Neural progenitor cell (in vitro differentiated cells): Measurements from ENCODE around the gene RPAP3. TPM values are rescaled to one million over a fixed set of nuclear protein-coding genes. Genes with fewer than 3 reads are reported as not detected.

ENCODE experiments used
- DNase-seq: peaks from one replicate; pipeline ENCODE4 v3.0.0-alpha.2; 2016; ENCODE audit warnings: low spot score
- H2AFZ ChIP-seq: fragments of 200-600 bp; sonication (generic); replicated peaks from 2 replicates; pipeline ENCODE4 v1.6.1; 2016; ENCODE audit warnings: antibody characterized with exemption
- H3F3A ChIP-seq: fragments of 200-600 bp; sonication (generic); 2 replicates; pipeline ENCODE4 v1.6.1; 2016; ENCODE audit warnings: antibody characterized with exemption, low read depth
- H3K27ac ChIP-seq: fragments of 200-600 bp; sonication (generic); 2 replicates; pipeline ENCODE4 v1.5.1; 2016; ENCODE audit warnings: mild to moderate bottlenecking
- H3K27me3 ChIP-seq: fragments of 200-600 bp; sonication (generic); 2 replicates; pipeline ENCODE4 v1.6.1; 2016; ENCODE audit warnings: mild to moderate bottlenecking, moderate library complexity
- H3K36me3 ChIP-seq: fragments of 200-600 bp; sonication (generic); 2 replicates; pipeline ENCODE4 v1.5.1; 2016
- H3K4me1 ChIP-seq: fragments of 200-600 bp; sonication (generic); 2 replicates; pipeline ENCODE4 v1.6.1; 2016; ENCODE audit warnings: mixed run types
- H3K4me2 ChIP-seq: fragments of 200-600 bp; sonication (generic); 2 replicates; pipeline ENCODE4 v1.6.1; 2016
- H3K4me3 ChIP-seq: fragments of 200-600 bp; sonication (generic); 2 replicates; pipeline ENCODE4 v1.5.1; 2016
- H3K79me2 ChIP-seq: fragments of 200-600 bp; sonication (generic); 2 replicates; pipeline ENCODE4 v1.6.1; 2016; ENCODE audit warnings: low read depth
- H3K9ac ChIP-seq: fragments of 200-600 bp; sonication (generic); 2 replicates; pipeline ENCODE4 v1.6.1; 2016
- H3K9me3 ChIP-seq: fragments of 200-600 bp; sonication (generic); 2 replicates; pipeline ENCODE4 v1.5.1; 2016; ENCODE audit warnings: low read depth
- H4K20me1 ChIP-seq: fragments of 200-600 bp; sonication (generic); 2 replicates; pipeline ENCODE4 v1.6.1; 2016; ENCODE audit warnings: low read depth
- H3K27ac Mint-ChIP-seq: 3 replicates; pipeline ENCODE4 v1.8.0; 2021; ENCODE audit warnings: mixed read lengths
- H3K27me3 Mint-ChIP-seq: 2 replicates; pipeline ENCODE4 v1.8.0; 2022; ENCODE audit warnings: low read depth, mild to moderate bottlenecking, inconsistent platforms, moderate library complexity, mixed read lengths; ENCODE audit not compliant: insufficient read depth
- H3K36me3 Mint-ChIP-seq: 3 replicates; pipeline ENCODE4 v1.8.0; 2021; ENCODE audit warnings: mixed read lengths
- H3K4me1 Mint-ChIP-seq: 3 replicates; pipeline ENCODE4 v1.8.0; 2021; ENCODE audit warnings: mixed read lengths
- H3K4me3 Mint-ChIP-seq: 3 replicates; pipeline ENCODE4 v1.8.0; 2021; ENCODE audit warnings: mild to moderate bottlenecking, moderate library complexity, mixed read lengths
- H3K9me3 Mint-ChIP-seq: 3 replicates; pipeline ENCODE4 v1.8.0; 2020; ENCODE audit warnings: mixed read lengths
- CTCF ChIP-seq: fragments of 200-600 bp; sonication (generic); IDR thresholded peaks from 2 replicates; pipeline ENCODE4 v1.5.1; 2017; ENCODE audit warnings: antibody characterized with exemption, mild to moderate bottlenecking
- EZH2 ChIP-seq: fragments of 200-600 bp; sonication (generic); IDR thresholded peaks from 2 replicates; pipeline ENCODE4 v1.6.1; 2017; ENCODE audit warnings: antibody characterized with exemption, mild to moderate bottlenecking, moderate library complexity
- EZH2phosphoT487 ChIP-seq: fragments of 200-600 bp; sonication (generic); IDR thresholded peaks from 2 replicates; pipeline ENCODE4 v1.6.1; 2017; ENCODE audit warnings: antibody characterized with exemption
- total RNA-seq: library from RNA; depleted of rRNA; stranded (reverse); fragments of >200 nt; gene quantifications from 2 replicates; pipeline ENCODE4 v1.2.3, GENCODE V29; 2015; ENCODE audit warnings: low replicate concordance

The RPAP3 gene
- total RNA-seq, 1 donor from 2014 or later = 61.9 TPM

- H3K27me3 ChIP-seq = no peaks in the 10 kb centered on the region
- no peaks in the 10 kb centered on the region for H3K36me3 Mint-ChIP-seq
- H3K9me3 ChIP-seq = no peaks in the 10 kb centered on the region
- H2AFZ ChIP-seq = no peak overlapping the region
- no peaks in the 10 kb centered on the region for H3K36me3 ChIP-seq
- no peak overlapping the region for H3K9ac ChIP-seq
- DNase-seq = no peak
- no peaks in the 10 kb centered on the region for H3K79me2 ChIP-seq
- peaks cover 7% of the 10 kb centered on the region for H3K4me1 ChIP-seq
- H3K4me3 Mint-ChIP-seq = no peak overlapping the region
- H3F3A ChIP-seq = no peaks in the 10 kb centered on the region
- no peaks in the 10 kb centered on the region for H3K9me3 Mint-ChIP-seq
- no peak for TF ChIP-seq EZH2phosphoT487
- no peak for TF ChIP-seq EZH2
- TF ChIP-seq CTCF = no peak
- no peaks in the 10 kb centered on the region for H4K20me1 ChIP-seq
- H3K27ac ChIP-seq = no peak overlapping the region
- no peak overlapping the region for H3K27ac Mint-ChIP-seq
- no peak overlapping the region for H3K4me3 ChIP-seq
- no peak overlapping the region for H3K4me2 ChIP-seq
- H3K27me3 Mint-ChIP-seq = peaks cover 8% of the 10 kb centered on the region
- H3K4me1 Mint-ChIP-seq = peaks cover 21% of the 10 kb centered on the region
These were observed 45.7 kb upstream of the RPAP3 start for GRCh38 chr12:47751561-47751960.

- no peaks in the 10 kb centered on the region for H3K36me3 Mint-ChIP-seq
These were observed 45.2 kb upstream of the RPAP3 start for GRCh38 chr12:47750916-47751470.

GRCh38 chr12:47750229-47750798, 44.5 kb upstream of the RPAP3 start:
- no peaks in the 10 kb centered on the region for H3K9me3 ChIP-seq
- Mint-ChIP-seq H3K27me3 (peaks cover 9% of the 10 kb centered on the region), H3K4me1 (peaks cover 14% of the 10 kb centered on the region), H3K27ac (peak overlapping the region; percentile 34), H3K9me3 (no peaks in the 10 kb centered on the region), H3K36me3 (no peaks in the 10 kb centered on the region), H3K4me3 (no peak overlapping the region)
- no peak overlapping the region for H2AFZ ChIP-seq
- H3K9ac ChIP-seq = no peak overlapping the region
- no peaks in the 10 kb centered on the region for H4K20me1 ChIP-seq
- H3K4me1 ChIP-seq = peaks cover 12% of the 10 kb centered on the region
- no peak overlapping the region for H3K4me3 ChIP-seq
- no peaks in the 10 kb centered on the region for H3F3A ChIP-seq
- H3K36me3 ChIP-seq = no peaks in the 10 kb centered on the region
- H3K4me2 ChIP-seq = no peak overlapping the region
- no peaks in the 10 kb centered on the region for H3K79me2 ChIP-seq
- TF ChIP-seq EZH2 (no peak), EZH2phosphoT487 (no peak), CTCF (no peak)
- H3K27me3 ChIP-seq = no peaks in the 10 kb centered on the region
- no peak overlapping the region for H3K27ac ChIP-seq
- DNase-seq = no peak

More at GRCh38 chr12:47750916-47751470, 45.2 kb upstream of the RPAP3 start:
- TF ChIP-seq EZH2 (no peak), CTCF (no peak)
- no peak for DNase-seq
- Histone ChIP-seq H3F3A (no peaks in the 10 kb centered on the region), H3K27ac (no peak overlapping the region), H3K9me3 (no peaks in the 10 kb centered on the region), H3K79me2 (no peaks in the 10 kb centered on the region), H3K4me1 (peaks cover 7% of the 10 kb centered on the region), H3K4me2 (no peak overlapping the region), H3K27me3 (no peaks in the 10 kb centered on the region), H4K20me1 (no peaks in the 10 kb centered on the region), H2AFZ (no peak overlapping the region), H3K4me3 (no peak overlapping the region), H3K9ac (no peak overlapping the region), H3K36me3 (no peaks in the 10 kb centered on the region)
- Mint-ChIP-seq H3K9me3 (no peaks in the 10 kb centered on the region), H3K27ac (no peak overlapping the region), H3K4me1 (peaks cover 15% of the 10 kb centered on the region), H3K4me3 (no peak overlapping the region), H3K27me3 (peaks cover 5% of the 10 kb centered on the region)
